K562 (cell line): ENCODE results near the gene EIF4E2. TPM values are rescaled to one million over a fixed set of nuclear protein-coding genes. Genes with fewer than 3 reads are reported as not detected.

Source experiments
- ATAC-seq: fragments of 200-7000 bp; cut with Tn5 transposase; 3 replicates; pipeline ENCODE4 v1.9.1; 2020; ENCODE audit warnings: moderate library complexity
- BruUV-seq: library from RNA; stranded (reverse); fragments of 400-500 nt; replicated peaks from 2 replicates; lab custom pipeline; 2021; lab: Mats Ljungman, UMichigan
- CTCF ChIA-PET: fragments of 300-600 bp; formaldehyde crosslinking; extraction: SDS; loops from one replicate; lab custom pipeline; 2021; ENCODE audit warnings: low intra/inter-chr PET ratio; lab: Yijun Ruan, JAX
- POLR2A ChIA-PET: fragments of 300-600, 350-650 bp; sonication (Branson Sonifier 250); formaldehyde crosslinking; extraction: SDS; loops from one replicate; lab custom pipeline; 2021; ENCODE audit warnings: antibody characterized with exemption, inconsistent platforms; lab: Yijun Ruan, JAX
- DNase-seq, 4 experiments: peaks; one replicate each; pipeline versions ENCODE4 v3.0.0 to v3.0.0-alpha.2; 2011 to 2018; ENCODE audit warnings: low spot score in 3 of 4, mixed read lengths in 3 of 4; ENCODE audit errors: extremely low read depth in 1 of 4
- FAIRE-seq: peaks from 2 replicates; lab custom pipeline; 2011; peaks lifted over from hg19 to GRCh38; lab: Jason Lieb, UNC
- H2AFZ ChIP-seq: 2 replicates; pipeline ENCODE4 v1.6.0; 2011; ENCODE audit warnings: low read depth, low read length, control low read depth, inconsistent platforms
- H3K27ac ChIP-seq: fragments of 200-600 bp; 3 replicates; pipeline ENCODE4 v1.8.0; 2011; ENCODE audit warnings: low read depth, mild to moderate bottlenecking, control low read depth, inconsistent platforms, low read length, moderate library complexity, mixed read lengths; ENCODE audit errors: extremely low read depth
- H3K27me3 ChIP-seq, 2 experiments: fragments of 300-600 bp in 1 of 2; 2 replicates in 1 of 2; 3 replicates in 1 of 2; pipeline versions ENCODE4 v1.6.0 to v1.8.0; 2011; ENCODE audit warnings: inconsistent platforms in 2 of 2, low read length in 2 of 2, mild to moderate bottlenecking in 1 of 2, mixed read lengths in 1 of 2, moderate library complexity in 1 of 2; ENCODE audit not compliant: control insufficient read depth in 2 of 2, insufficient read depth in 2 of 2
- H3K36me3 ChIP-seq: fragments of 300-600 bp; 3 replicates; pipeline ENCODE4 v1.8.0; 2011; ENCODE audit warnings: mild to moderate bottlenecking, low read length, inconsistent platforms; ENCODE audit not compliant: control insufficient read depth, insufficient read depth
- H3K4me1 ChIP-seq, 2 experiments: fragments of 200-600 bp in 1 of 2; replicated peaks in 1 of 2; 2 replicates in 1 of 2; 3 replicates in 1 of 2; pipeline versions ENCODE4 v1.5.1 to v1.8.0; 2011; ENCODE audit warnings: inconsistent platforms in 2 of 2, low read length in 2 of 2, mild to moderate bottlenecking in 1 of 2, mixed read lengths in 1 of 2, moderate library complexity in 1 of 2; ENCODE audit not compliant: control insufficient read depth in 2 of 2, insufficient read depth in 2 of 2
- H3K4me2 ChIP-seq: 2 replicates; pipeline ENCODE4 v1.6.1; 2011; ENCODE audit warnings: low read length, control low read depth, inconsistent platforms, mixed read lengths; ENCODE audit not compliant: insufficient read depth
- H3K4me3 ChIP-seq: fragments of 200-600 bp; sonication (generic), shearing (Covaris generic); 2 replicates; pipeline ENCODE4 v1.5.1; 2016; ENCODE audit warnings: control low read depth, inconsistent platforms
- H3K79me2 ChIP-seq: fragments of 200-600 bp; 3 replicates; pipeline ENCODE4 v1.8.0; 2011; ENCODE audit warnings: low read length, inconsistent platforms; ENCODE audit not compliant: control insufficient read depth, insufficient read depth
- H3K9ac ChIP-seq, 2 experiments: 2 replicates each; pipeline versions ENCODE4 v1.6.0 to v1.6.1; 2011; ENCODE audit warnings: low read depth in 2 of 2, low read length in 2 of 2, control low read depth in 1 of 2, inconsistent platforms in 1 of 2, mild to moderate bottlenecking in 1 of 2, mixed read lengths in 1 of 2; ENCODE audit not compliant: insufficient read depth in 1 of 2
- H3K9me1 ChIP-seq: one replicate; pipeline ENCODE4 v1.6.0; 2011; ENCODE audit warnings: inconsistent platforms, mild to moderate bottlenecking, low read length, moderate library complexity; ENCODE audit not compliant: control insufficient read depth, insufficient read depth
- H3K9me3 ChIP-seq: replicated peaks from 2 replicates; pipeline ENCODE4 v1.5.1; 2011; ENCODE audit warnings: low read depth, low read length, inconsistent platforms; ENCODE audit not compliant: control insufficient read depth, insufficient read depth
- H4K20me1 ChIP-seq: replicated peaks from 2 replicates; pipeline ENCODE4 v1.6.1; 2011; ENCODE audit warnings: low read length, inconsistent platforms, mixed read lengths; ENCODE audit not compliant: control insufficient read depth, insufficient read depth
- CHD1 ChIP-seq: fragments of 200-600 bp; sonication (generic); IDR thresholded peaks from one replicate; pipeline ENCODE4 v1.6.1; 2012; ENCODE audit warnings: mild to moderate bottlenecking, moderate library complexity, low read length, inconsistent platforms
- PYGO2 ChIP-seq: fragments of 450-650 bp; IDR thresholded peaks from 2 replicates; pipeline ENCODE4 v1.6.1; 2016; ENCODE audit warnings: mild to moderate bottlenecking, missing genetic modification characterization, moderate library complexity, missing compliant biosample characterization
- ZNF668 ChIP-seq: fragments of 250-450 bp; sonication (Bioruptor Pico); IDR thresholded peaks from 2 replicates; pipeline ENCODE4 v1.8.0; 2022; ENCODE audit warnings: mild to moderate bottlenecking, inconsistent platforms
- WGBS: fragments of 100-300 bp; shearing (Covaris generic); methylation state at CpG from one replicate; pipeline ENCODE4 v1.1.6; 2016; ENCODE audit warnings: low coverage, mixed read lengths; ENCODE audit not compliant: insufficient coverage; ENCODE audit errors: missing lambda C conversion rate; 5-methylcytosine and 5-hydroxymethylcytosine counted together
- in situ Hi-C: fragments of 300-500 bp; cut with MboI; formaldehyde crosslinking; loops from 4 replicates; pipeline ENCODE4 v1.15.0; 2018; ENCODE audit warnings: inconsistent platforms, mixed read lengths
- intact Hi-C: fragments of 100-400 bp; cut with micrococcal nuclease; formaldehyde crosslinking; loops from 2 replicates; pipeline ENCODE4 v1.14.2; 2022
- polyA plus RNA-seq, 8 experiments: library from polyadenylated mRNA; depleted of rRNA in 4 of 8; stranded (reverse) in 5 of 8; unstranded in 3 of 8; fragments of >200 nt; fragmentation: Nextera tagmentation in 2 of 8; fragmentation: Illumina TruSeq in 1 of 8; extraction: Ambion mirVana in 2 of 8; extraction: Trizol in 1 of 8; gene quantifications; 2 replicates each; pipeline versions ENCODE4 v1.2.1 to v1.2.3, GENCODE V29; 2011 to 2014; ENCODE audit warnings: inconsistent platforms in 1 of 8, missing spikeins in 1 of 8
- total RNA-seq, 7 experiments: library from RNA; depleted of rRNA in 6 of 7; stranded (reverse); fragments of >200 nt in 6 of 7; fragmentation: Illumina TruSeq in 2 of 7; extraction: Trizol in 2 of 7; gene quantifications; 2 replicates each; pipeline versions ENCODE4 v1.2.1 to v1.2.3, GENCODE V29; 2011 to 2021; ENCODE audit warnings: low replicate concordance in 1 of 7
- TF ChIP-seq, protein P1 (sequence below): fragments of 450-650 bp; IDR thresholded peaks from 2 replicates; pipeline ENCODE4 v1.6.1; 2016; ENCODE audit warnings: mild to moderate bottlenecking
- TF ChIP-seq, protein P2 (sequence below): sonication (generic); formaldehyde crosslinking; IDR thresholded peaks from 2 replicates; pipeline ENCODE4 v1.8.0; 2023; ENCODE audit warnings: missing genetic modification reagents, mild to moderate bottlenecking, borderline replicate concordance
- TF ChIP-seq, protein P3 (sequence below): sonication (generic); formaldehyde crosslinking; IDR thresholded peaks from 2 replicates; pipeline ENCODE4 v1.5.0; 2020; ENCODE audit warnings: missing genetic modification reagents
- TF ChIP-seq, protein P4 (sequence below): fragments of 450-650 bp; IDR thresholded peaks from 2 replicates; pipeline ENCODE4 v1.6.1; 2016

EIF4E2 gene
- total and polyA plus RNA-seq, 9 of the 15 experiments (the other 6 are each of a cell fraction or from before 2014, with no cell fraction given) = 33.9 to 169 (median 77.5) TPM

DNA sequence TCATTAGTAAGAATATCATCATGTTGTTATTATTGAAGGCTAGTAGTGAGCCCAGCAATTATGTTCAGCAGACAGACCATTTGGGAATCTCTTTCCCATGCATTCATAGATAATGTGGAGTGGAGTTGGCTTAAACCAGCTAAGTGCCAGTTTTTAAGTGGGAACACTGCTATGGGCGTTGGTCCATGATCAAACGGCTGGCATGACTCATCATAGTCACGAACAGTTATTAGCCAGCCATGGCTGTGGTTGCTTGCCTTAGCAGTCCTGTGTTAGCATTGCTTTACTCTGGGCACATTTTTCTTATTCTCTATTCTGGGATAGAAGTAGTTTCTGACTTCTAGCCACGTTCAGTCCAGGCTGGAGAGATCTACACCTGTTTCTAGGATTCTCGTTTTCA, 17.7 kb downstream of the EIF4E2 start:
- H2AFZ ChIP-seq = no peak overlapping the region
- H3K4me3 ChIP-seq = no peak overlapping the region
- H4K20me1 ChIP-seq = no peaks in the 10 kb centered on the region
- peaks cover 68% of the 10 kb centered on the region; the same call in 2 of the 3 replicates for H3K36me3 ChIP-seq
- H3K4me2 ChIP-seq = no peak overlapping the region
- H3K79me2 ChIP-seq = no peaks in the 10 kb centered on the region
- ChIA-PET CTCF (no interaction called here), POLR2A (interaction anchor here (1.3 kb wide), 1 partner anchor 9 kb away, joined by 4 read pairs; no protein-coding TSS in a partner anchor)
- WGBS = 55% methylated on average over 5 of the region's 5 CpGs
- no peak overlapping the region for H3K27ac ChIP-seq
- no peaks in the 10 kb centered on the region for H3K4me1 ChIP-seq
- H3K9me3 ChIP-seq = no peaks in the 10 kb centered on the region
- no peak overlapping the region for H3K9ac ChIP-seq
- FAIRE-seq (no peak), DNase-seq (no peak), ATAC-seq (no peak)
- intact Hi-C loops = no loop called here
- H3K9me1 ChIP-seq = no peaks in the 10 kb centered on the region
- BruUV-seq = no TSS peak
- in situ Hi-C loops = no loop called here
- no peaks in the 10 kb centered on the region for H3K27me3 ChIP-seq
- TF ChIP-seq, protein P1, sequence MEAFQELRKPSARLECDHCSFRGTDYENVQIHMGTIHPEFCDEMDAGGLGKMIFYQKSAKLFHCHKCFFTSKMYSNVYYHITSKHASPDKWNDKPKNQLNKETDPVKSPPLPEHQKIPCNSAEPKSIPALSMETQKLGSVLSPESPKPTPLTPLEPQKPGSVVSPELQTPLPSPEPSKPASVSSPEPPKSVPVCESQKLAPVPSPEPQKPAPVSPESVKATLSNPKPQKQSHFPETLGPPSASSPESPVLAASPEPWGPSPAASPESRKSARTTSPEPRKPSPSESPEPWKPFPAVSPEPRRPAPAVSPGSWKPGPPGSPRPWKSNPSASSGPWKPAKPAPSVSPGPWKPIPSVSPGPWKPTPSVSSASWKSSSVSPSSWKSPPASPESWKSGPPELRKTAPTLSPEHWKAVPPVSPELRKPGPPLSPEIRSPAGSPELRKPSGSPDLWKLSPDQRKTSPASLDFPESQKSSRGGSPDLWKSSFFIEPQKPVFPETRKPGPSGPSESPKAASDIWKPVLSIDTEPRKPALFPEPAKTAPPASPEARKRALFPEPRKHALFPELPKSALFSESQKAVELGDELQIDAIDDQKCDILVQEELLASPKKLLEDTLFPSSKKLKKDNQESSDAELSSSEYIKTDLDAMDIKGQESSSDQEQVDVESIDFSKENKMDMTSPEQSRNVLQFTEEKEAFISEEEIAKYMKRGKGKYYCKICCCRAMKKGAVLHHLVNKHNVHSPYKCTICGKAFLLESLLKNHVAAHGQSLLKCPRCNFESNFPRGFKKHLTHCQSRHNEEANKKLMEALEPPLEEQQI = no peak
- TF ChIP-seq CHD1 = no peak
- TF ChIP-seq, protein P2, sequence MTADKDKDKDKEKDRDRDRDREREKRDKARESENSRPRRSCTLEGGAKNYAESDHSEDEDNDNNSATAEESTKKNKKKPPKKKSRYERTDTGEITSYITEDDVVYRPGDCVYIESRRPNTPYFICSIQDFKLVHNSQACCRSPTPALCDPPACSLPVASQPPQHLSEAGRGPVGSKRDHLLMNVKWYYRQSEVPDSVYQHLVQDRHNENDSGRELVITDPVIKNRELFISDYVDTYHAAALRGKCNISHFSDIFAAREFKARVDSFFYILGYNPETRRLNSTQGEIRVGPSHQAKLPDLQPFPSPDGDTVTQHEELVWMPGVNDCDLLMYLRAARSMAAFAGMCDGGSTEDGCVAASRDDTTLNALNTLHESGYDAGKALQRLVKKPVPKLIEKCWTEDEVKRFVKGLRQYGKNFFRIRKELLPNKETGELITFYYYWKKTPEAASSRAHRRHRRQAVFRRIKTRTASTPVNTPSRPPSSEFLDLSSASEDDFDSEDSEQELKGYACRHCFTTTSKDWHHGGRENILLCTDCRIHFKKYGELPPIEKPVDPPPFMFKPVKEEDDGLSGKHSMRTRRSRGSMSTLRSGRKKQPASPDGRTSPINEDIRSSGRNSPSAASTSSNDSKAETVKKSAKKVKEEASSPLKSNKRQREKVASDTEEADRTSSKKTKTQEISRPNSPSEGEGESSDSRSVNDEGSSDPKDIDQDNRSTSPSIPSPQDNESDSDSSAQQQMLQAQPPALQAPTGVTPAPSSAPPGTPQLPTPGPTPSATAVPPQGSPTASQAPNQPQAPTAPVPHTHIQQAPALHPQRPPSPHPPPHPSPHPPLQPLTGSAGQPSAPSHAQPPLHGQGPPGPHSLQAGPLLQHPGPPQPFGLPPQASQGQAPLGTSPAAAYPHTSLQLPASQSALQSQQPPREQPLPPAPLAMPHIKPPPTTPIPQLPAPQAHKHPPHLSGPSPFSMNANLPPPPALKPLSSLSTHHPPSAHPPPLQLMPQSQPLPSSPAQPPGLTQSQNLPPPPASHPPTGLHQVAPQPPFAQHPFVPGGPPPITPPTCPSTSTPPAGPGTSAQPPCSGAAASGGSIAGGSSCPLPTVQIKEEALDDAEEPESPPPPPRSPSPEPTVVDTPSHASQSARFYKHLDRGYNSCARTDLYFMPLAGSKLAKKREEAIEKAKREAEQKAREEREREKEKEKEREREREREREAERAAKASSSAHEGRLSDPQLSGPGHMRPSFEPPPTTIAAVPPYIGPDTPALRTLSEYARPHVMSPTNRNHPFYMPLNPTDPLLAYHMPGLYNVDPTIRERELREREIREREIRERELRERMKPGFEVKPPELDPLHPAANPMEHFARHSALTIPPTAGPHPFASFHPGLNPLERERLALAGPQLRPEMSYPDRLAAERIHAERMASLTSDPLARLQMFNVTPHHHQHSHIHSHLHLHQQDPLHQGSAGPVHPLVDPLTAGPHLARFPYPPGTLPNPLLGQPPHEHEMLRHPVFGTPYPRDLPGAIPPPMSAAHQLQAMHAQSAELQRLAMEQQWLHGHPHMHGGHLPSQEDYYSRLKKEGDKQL (CRISPR knock-in tag) = no peak
- TF ChIP-seq ZNF668 (CRISPR knock-in tag) = no peak
- TF ChIP-seq, protein P3, sequence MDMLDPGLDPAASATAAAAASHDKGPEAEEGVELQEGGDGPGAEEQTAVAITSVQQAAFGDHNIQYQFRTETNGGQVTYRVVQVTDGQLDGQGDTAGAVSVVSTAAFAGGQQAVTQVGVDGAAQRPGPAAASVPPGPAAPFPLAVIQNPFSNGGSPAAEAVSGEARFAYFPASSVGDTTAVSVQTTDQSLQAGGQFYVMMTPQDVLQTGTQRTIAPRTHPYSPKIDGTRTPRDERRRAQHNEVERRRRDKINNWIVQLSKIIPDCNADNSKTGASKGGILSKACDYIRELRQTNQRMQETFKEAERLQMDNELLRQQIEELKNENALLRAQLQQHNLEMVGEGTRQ = no peak
- no peak for TF ChIP-seq PYGO2 (tag)
- TF ChIP-seq, protein P4, sequence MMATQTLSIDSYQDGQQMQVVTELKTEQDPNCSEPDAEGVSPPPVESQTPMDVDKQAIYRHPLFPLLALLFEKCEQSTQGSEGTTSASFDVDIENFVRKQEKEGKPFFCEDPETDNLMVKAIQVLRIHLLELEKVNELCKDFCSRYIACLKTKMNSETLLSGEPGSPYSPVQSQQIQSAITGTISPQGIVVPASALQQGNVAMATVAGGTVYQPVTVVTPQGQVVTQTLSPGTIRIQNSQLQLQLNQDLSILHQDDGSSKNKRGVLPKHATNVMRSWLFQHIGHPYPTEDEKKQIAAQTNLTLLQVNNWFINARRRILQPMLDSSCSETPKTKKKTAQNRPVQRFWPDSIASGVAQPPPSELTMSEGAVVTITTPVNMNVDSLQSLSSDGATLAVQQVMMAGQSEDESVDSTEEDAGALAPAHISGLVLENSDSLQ = no peak
